WI38 (cell line): ENCODE measurements around the gene CSTF2T.

Experiments used
- H3K4me3 ChIP-seq: 2 replicates; pipeline ENCODE4 v1.5.1; 2011; ENCODE audit warnings: low read depth, mild to moderate bottlenecking, control low read depth, low read length
- TF ChIP-seq, protein P1 (sequence below): IDR thresholded peaks from 2 replicates; pipeline ENCODE4 v1.5.1; 2012; ENCODE audit warnings: low read depth, mild to moderate bottlenecking, control low read depth, low read length

Gene CSTF2T

DNA sequence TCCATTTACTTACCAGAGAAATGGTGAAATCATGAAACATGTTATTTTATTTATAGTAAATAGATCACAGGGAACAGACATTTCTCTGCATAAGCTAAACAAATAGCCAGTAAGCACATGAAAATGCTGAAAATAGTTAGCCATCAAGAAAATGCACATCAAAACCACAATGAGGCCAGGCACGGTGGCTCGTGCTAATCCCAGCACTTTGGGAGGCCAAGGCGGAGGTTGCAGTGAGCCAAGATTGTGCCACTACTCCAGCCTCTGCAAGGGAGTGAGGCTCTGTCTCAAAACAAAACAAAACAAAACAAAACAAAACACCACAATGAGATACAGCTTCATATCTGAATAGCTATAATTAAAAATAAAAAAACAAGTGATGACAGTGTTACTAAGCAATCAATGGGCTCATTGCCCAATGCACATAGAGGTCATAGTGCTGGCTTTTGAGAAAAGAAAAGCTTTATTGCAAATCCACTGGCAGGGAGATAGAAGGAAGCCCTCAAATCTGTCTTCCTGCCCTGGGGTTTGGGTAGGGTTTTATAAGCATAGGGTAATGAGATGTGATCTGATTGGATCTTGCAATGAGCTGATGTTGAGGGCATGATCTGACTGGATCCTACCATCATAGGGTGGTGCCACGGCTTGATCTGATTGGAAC, 16.2 kb downstream of the CSTF2T start:
- H3K4me3 ChIP-seq: no peak overlapping the region

DNA sequence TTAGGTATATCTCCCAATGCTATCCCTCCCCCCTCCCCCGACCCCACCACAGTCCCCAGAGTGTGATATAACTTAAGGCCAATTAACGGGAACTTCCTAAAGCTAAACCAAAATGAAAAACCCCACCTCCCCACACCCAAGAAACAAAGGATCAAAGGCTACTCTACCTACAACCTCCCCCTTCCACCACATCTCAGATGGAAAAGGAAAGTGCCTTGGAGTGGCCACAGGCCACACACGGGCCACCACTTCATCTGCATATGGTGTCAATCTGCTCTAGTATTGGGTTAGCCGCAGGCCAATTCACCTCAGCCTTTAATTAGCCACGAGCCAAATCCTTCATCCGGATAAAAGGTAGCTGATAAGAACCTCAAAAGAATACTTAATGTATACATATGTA, 19.6 kb downstream of the CSTF2T start:
- TF ChIP-seq, protein P1, sequence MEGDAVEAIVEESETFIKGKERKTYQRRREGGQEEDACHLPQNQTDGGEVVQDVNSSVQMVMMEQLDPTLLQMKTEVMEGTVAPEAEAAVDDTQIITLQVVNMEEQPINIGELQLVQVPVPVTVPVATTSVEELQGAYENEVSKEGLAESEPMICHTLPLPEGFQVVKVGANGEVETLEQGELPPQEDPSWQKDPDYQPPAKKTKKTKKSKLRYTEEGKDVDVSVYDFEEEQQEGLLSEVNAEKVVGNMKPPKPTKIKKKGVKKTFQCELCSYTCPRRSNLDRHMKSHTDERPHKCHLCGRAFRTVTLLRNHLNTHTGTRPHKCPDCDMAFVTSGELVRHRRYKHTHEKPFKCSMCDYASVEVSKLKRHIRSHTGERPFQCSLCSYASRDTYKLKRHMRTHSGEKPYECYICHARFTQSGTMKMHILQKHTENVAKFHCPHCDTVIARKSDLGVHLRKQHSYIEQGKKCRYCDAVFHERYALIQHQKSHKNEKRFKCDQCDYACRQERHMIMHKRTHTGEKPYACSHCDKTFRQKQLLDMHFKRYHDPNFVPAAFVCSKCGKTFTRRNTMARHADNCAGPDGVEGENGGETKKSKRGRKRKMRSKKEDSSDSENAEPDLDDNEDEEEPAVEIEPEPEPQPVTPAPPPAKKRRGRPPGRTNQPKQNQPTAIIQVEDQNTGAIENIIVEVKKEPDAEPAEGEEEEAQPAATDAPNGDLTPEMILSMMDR: no peak
- no peak overlapping the region for H3K4me3 ChIP-seq

More for the DNA sequence above, 16.2 kb downstream of the CSTF2T start:
- TF ChIP-seq, protein P1: no peak

DNA sequence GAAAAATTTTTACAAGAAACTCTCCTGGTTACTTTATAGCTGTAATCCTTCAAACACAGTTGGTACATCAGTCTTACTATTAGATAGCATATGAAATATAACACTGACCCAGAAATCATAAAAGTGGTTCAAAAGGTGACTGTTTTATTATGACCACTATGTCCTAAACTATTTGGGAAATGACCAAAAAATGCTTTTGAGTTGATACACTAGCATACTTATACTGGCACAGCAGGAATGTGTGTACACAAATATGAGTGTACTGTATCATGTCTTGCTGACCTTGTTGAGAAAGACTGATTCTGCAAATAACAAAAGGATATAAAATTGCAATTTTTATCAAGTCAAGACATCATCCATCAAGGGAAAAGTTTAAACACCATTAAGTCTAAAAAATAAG, 24.3 kb downstream of the CSTF2T start:
- TF ChIP-seq, protein P1: no peak
- no peak overlapping the region for H3K4me3 ChIP-seq

DNA sequence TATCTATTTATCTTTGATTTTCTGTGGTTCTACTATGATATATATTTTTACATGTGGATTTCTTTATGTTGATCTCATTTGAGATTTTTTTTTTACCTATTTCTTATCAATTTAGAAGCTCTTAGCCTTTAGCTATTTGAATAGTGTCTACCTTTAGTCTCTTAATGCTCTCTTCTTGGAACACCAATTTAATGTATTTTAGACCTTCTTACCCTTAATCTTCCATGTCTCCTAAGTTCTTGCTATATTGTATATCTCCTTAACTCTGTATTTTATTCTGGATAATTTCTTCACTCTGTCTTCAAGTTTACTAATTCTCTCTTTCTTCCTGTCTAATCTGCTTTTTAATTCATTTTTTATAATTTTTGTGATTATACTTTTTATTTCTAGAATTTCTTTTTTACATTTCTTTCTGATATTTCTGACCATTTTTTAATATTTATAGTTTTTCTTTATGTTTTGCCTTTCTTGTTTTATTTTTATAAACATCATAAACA, 27.3 kb downstream of the CSTF2T start:
- no peak overlapping the region for H3K4me3 ChIP-seq
- TF ChIP-seq, protein P1: no peak

DNA sequence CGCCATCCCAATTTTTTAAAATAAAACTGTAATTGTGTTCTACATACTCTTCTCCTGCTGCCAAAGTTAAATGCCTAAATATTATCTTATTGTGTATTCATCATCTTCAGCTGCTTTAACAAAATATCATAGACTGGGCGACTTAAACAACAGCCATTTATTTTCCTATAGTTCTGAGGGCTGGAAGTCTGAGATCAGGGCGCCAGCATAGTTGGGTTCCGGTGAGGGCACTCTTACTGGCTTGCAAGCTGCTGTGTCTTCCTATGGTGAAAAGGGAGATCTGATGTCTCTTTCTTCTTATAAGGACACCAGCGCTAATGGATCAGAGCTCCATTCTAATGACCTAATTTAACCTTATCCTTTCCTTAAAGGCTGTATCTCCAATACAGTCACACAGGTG, 30.4 kb downstream of the CSTF2T start:
- H3K4me3 ChIP-seq: no peak overlapping the region
- TF ChIP-seq, protein P1: no peak

DNA sequence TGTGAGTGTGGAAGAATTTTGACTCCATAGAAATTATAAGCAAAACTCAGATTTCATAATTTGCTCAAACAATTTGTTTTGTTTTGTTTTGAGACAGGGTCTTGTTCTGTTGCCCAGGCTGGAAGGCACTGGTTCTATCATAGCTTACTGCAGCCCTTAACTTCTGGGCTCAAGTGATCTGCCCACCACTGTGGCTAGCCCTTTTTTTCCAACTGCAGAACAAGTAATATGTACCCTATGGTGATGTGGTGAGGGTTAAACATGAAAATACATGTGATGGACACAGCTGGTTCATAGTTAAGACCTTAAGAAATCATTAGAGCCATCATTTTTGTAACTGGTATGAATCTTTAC, 31.1 kb downstream of the CSTF2T start:
- H3K4me3 ChIP-seq: no peak overlapping the region
- TF ChIP-seq, protein P1: no peak

DNA sequence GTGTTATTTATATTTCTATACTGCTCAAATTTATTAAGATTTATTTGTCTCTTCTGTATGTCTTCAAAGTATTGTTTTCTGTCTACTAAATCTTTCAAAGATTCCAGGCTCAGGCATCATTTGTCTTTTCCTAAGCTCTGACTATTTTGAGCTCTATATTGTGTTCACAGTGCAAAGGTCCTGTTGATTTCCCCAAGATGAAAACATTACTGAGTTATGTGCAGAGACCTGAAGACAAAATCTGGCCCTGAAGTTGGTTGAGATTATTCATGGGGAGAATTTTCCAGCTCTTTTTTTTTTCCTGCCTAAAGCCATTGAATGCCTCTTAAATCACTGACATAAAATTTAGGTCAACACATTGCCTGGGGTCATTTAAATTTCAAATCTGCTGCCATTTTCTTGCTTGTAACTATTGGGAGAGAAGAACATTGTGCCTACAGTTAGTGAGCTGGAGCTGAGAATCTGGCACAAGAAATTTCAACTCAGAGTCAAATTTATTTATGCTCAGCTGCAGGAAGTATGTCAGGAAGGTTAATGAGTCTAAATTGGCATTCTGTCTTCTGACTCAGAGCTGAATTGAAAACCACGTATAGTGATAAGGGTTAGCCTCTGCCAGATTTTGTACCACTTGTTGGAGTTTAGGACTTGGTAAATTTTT, 31.6 kb downstream of the CSTF2T start:
- no peak overlapping the region for H3K4me3 ChIP-seq
- TF ChIP-seq, protein P1: no peak
